GM23338 (cell line): ENCODE measurements around the gene LRSAM1. TPM values are rescaled to one million over a fixed set of nuclear protein-coding genes. Genes with fewer than 3 reads are reported as not detected.
A peak's percentile ranks its signal among the peaks of the same experiment; 100 is the strongest.

ENCODE experiments used
- ATAC-seq: fragments of 200-7000 bp; cut with Tn5 transposase; 3 replicates; pipeline ENCODE4 v1.9.1; 2020
- DNase-seq: peaks from one replicate; pipeline ENCODE4 v3.0.0-alpha.2; 2015; ENCODE audit warnings: low spot score
- H2AFZ ChIP-seq: fragments of 200-600 bp; sonication (generic); 2 replicates; pipeline ENCODE4 v1.8.0; 2016; ENCODE audit warnings: antibody characterized with exemption, mild to moderate bottlenecking, moderate library complexity
- H3F3A ChIP-seq: fragments of 200-600 bp; sonication (generic); replicated peaks from 2 replicates; pipeline ENCODE4 v1.8.0; 2017; ENCODE audit warnings: antibody characterized with exemption, mixed run types, low read depth
- H3K27ac ChIP-seq: fragments of 200-600 bp; sonication (generic); 2 replicates; pipeline ENCODE4 v1.6.1; 2016; ENCODE audit warnings: low read depth
- H3K27me3 ChIP-seq: fragments of 200-600 bp; sonication (generic); 2 replicates; pipeline ENCODE4 v1.8.0; 2016; ENCODE audit warnings: mild to moderate bottlenecking, mixed run types, moderate library complexity; ENCODE audit not compliant: insufficient read depth
- H3K36me3 ChIP-seq: fragments of 200-600 bp; sonication (generic); 2 replicates; pipeline ENCODE4 v1.8.0; 2016; ENCODE audit warnings: mild to moderate bottlenecking; ENCODE audit not compliant: insufficient read depth
- H3K4me1 ChIP-seq: fragments of 200-600 bp; sonication (generic); 2 replicates; pipeline ENCODE4 v1.8.0; 2016; ENCODE audit warnings: mild to moderate bottlenecking, moderate library complexity; ENCODE audit not compliant: insufficient read depth
- H3K4me2 ChIP-seq: fragments of 200-600 bp; sonication (generic); 2 replicates; pipeline ENCODE4 v1.7.1; 2017; ENCODE audit warnings: mixed run types
- H3K4me3 ChIP-seq: fragments of 200-600 bp; sonication (generic); 2 replicates; pipeline ENCODE4 v1.6.1; 2016; ENCODE audit warnings: mixed run types
- H3K79me2 ChIP-seq: fragments of 200-600 bp; sonication (generic); replicated peaks from 2 replicates; pipeline ENCODE4 v1.8.0; 2017; ENCODE audit warnings: mild to moderate bottlenecking; ENCODE audit not compliant: insufficient read depth
- H3K9me2 ChIP-seq: fragments of 200-600 bp; sonication (generic); 2 replicates; pipeline ENCODE4 v1.8.0; 2017; ENCODE audit not compliant: insufficient read depth
- H4K20me1 ChIP-seq: fragments of 200-600 bp; sonication (generic); replicated peaks from 2 replicates; pipeline ENCODE4 v1.8.0; 2017; ENCODE audit warnings: mild to moderate bottlenecking; ENCODE audit not compliant: insufficient read depth
- H3K27ac Mint-ChIP-seq: 2 replicates; pipeline ENCODE4 v1.8.0; 2020; ENCODE audit warnings: inconsistent platforms, mild to moderate bottlenecking, moderate library complexity, mixed read lengths
- H3K27me3 Mint-ChIP-seq: 3 replicates; pipeline ENCODE4 v1.8.0; 2022; ENCODE audit warnings: low read depth, mild to moderate bottlenecking, moderate library complexity, mixed read lengths, inconsistent platforms; ENCODE audit not compliant: insufficient read depth, poor library complexity
- H3K36me3 Mint-ChIP-seq: 3 replicates; pipeline ENCODE4 v1.8.0; 2021; ENCODE audit warnings: low read depth, mild to moderate bottlenecking, inconsistent platforms, moderate library complexity, mixed read lengths
- H3K4me1 Mint-ChIP-seq: 3 replicates; pipeline ENCODE4 v1.8.0; 2020; ENCODE audit warnings: mild to moderate bottlenecking, inconsistent platforms, mixed read lengths
- H3K4me3 Mint-ChIP-seq: 3 replicates; pipeline ENCODE4 v1.8.0; 2021; ENCODE audit warnings: moderate library complexity, mild to moderate bottlenecking, inconsistent platforms, mixed read lengths
- H3K9me3 Mint-ChIP-seq: 3 replicates; pipeline ENCODE4 v1.8.0; 2020; ENCODE audit warnings: moderate library complexity, mild to moderate bottlenecking, inconsistent platforms, mixed read lengths
- CREB1 ChIP-seq: fragments of 250-450 bp; sonication (Bioruptor Pico); IDR thresholded peaks from 2 replicates; pipeline ENCODE4 v1.5.0; 2020; ENCODE audit warnings: low read depth, mild to moderate bottlenecking, moderate library complexity
- EZH2 ChIP-seq: fragments of 200-600 bp; sonication (generic); IDR thresholded peaks from one replicate; pipeline ENCODE4 v1.8.0; 2017; ENCODE audit warnings: antibody characterized with exemption, mild to moderate bottlenecking, low read depth; ENCODE audit not compliant: unreplicated experiment
- EZH2phosphoT487 ChIP-seq: fragments of 200-600 bp; sonication (generic); IDR thresholded peaks from one replicate; pipeline ENCODE4 v1.8.1; 2018; ENCODE audit warnings: antibody characterized with exemption; ENCODE audit not compliant: unreplicated experiment
- JUNB ChIP-seq: IDR thresholded peaks from one replicate; pipeline ENCODE4 v1.6.1; 2016; ENCODE audit warnings: antibody characterized with exemption; ENCODE audit not compliant: unreplicated experiment
- NANOG ChIP-seq: IDR thresholded peaks from 2 replicates; pipeline ENCODE4 v1.6.1; 2016; ENCODE audit warnings: antibody characterized with exemption, borderline replicate concordance
- POLR2AphosphoS5 ChIP-seq: IDR thresholded peaks from 2 replicates; pipeline ENCODE4 v1.6.1; 2016; ENCODE audit warnings: antibody characterized with exemption, low read depth
- STAT1 ChIP-seq: IDR thresholded peaks from one replicate; pipeline ENCODE4 v1.6.1; 2016; ENCODE audit warnings: antibody characterized with exemption; ENCODE audit not compliant: unreplicated experiment
- ZNF114 ChIP-seq: fragments of 250-450 bp; sonication (Bioruptor Pico); IDR thresholded peaks from 2 replicates; pipeline ENCODE4 v1.5.0; 2020; ENCODE audit warnings: mild to moderate bottlenecking, moderate library complexity
- ZNF331 ChIP-seq: fragments of 250-450 bp; sonication (Bioruptor Pico); IDR thresholded peaks from 2 replicates; pipeline ENCODE4 v1.5.0; 2020; ENCODE audit warnings: low read depth, mild to moderate bottlenecking, moderate library complexity
- polyA plus RNA-seq: library from polyadenylated mRNA; unstranded; fragments of >200 nt; fragmentation: Nextera tagmentation; extraction: Ambion mirVana; gene quantifications from 2 replicates; pipeline ENCODE4 v1.2.1, GENCODE V29; 2016
- total RNA-seq: library from RNA; depleted of rRNA; stranded (reverse); fragments of >200 nt; shearing (Covaris generic); gene quantifications from 2 replicates; pipeline ENCODE4 v1.2.3, GENCODE V29; 2014
- TF ChIP-seq, protein P1 (sequence below): IDR thresholded peaks from one replicate; pipeline ENCODE4 v1.6.1; 2018; ENCODE audit warnings: antibody characterized with exemption; ENCODE audit not compliant: unreplicated experiment
- TF ChIP-seq, protein P2 (sequence below): IDR thresholded peaks from 2 replicates; pipeline ENCODE4 v1.6.1; 2016; ENCODE audit warnings: antibody characterized with exemption
- TF ChIP-seq, protein P3 (sequence below), 2 experiments: fragments of 200-600 bp in 1 of 2; sonication (generic) in 1 of 2; conservative IDR thresholded peaks; 2 replicates each; pipeline versions ENCODE4 v1.5.1 to v1.6.1; 2016 to 2017; ENCODE audit warnings: antibody characterized with exemption in 2 of 2, low read depth in 2 of 2, mild to moderate bottlenecking in 2 of 2, moderate library complexity in 1 of 2

The LRSAM1 gene
- total and polyA plus RNA-seq, 2 experiments from 2014 or later, result 12.8 to 21.9 TPM

DNA sequence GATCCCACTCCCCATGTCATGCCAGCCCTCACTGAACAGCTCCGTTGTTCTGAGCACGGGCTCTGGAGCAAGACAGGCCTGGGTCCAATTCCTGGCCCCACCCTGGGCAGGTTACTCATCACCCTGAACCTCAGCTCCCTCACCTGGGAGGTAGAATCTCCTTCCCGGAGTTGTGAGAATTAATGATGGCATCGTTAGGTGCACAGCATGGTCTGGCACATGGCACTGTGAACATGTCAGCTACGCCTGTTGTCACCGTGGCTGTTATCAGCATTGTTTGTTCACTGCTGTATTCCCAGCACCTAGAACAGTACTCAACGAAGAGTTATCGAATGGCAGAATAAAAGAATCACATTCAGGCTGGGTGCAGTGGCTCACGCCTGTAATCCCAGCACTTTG is 43.0 kb downstream of the LRSAM1 start:
- no peak overlapping the region for H3K27ac ChIP-seq
- Mint-ChIP-seq H3K27me3 (peaks cover 11% of the 10 kb centered on the region), H3K4me3 (no peak overlapping the region), H3K9me3 (no peaks in the 10 kb centered on the region), H3K4me1 (peaks cover 5% of the 10 kb centered on the region), H3K36me3 (peaks cover 17% of the 10 kb centered on the region; the same call in 2 of the 3 replicates), H3K27ac (no peak overlapping the region)
- H4K20me1 ChIP-seq, result no peaks in the 10 kb centered on the region; the same call in 1 of the 2 replicates
- H3K4me1 ChIP-seq, result no peaks in the 10 kb centered on the region
- no peaks in the 10 kb centered on the region for H3K9me2 ChIP-seq
- ATAC-seq, result no peak
- no peaks in the 10 kb centered on the region for H3F3A ChIP-seq
- H3K27me3 ChIP-seq, result no peaks in the 10 kb centered on the region
- no peaks in the 10 kb centered on the region; the same call in 1 of the 2 replicates for H3K36me3 ChIP-seq
- TF ChIP-seq JUNB, result no peak
- no peak for TF ChIP-seq EZH2
- TF ChIP-seq, protein P1, sequence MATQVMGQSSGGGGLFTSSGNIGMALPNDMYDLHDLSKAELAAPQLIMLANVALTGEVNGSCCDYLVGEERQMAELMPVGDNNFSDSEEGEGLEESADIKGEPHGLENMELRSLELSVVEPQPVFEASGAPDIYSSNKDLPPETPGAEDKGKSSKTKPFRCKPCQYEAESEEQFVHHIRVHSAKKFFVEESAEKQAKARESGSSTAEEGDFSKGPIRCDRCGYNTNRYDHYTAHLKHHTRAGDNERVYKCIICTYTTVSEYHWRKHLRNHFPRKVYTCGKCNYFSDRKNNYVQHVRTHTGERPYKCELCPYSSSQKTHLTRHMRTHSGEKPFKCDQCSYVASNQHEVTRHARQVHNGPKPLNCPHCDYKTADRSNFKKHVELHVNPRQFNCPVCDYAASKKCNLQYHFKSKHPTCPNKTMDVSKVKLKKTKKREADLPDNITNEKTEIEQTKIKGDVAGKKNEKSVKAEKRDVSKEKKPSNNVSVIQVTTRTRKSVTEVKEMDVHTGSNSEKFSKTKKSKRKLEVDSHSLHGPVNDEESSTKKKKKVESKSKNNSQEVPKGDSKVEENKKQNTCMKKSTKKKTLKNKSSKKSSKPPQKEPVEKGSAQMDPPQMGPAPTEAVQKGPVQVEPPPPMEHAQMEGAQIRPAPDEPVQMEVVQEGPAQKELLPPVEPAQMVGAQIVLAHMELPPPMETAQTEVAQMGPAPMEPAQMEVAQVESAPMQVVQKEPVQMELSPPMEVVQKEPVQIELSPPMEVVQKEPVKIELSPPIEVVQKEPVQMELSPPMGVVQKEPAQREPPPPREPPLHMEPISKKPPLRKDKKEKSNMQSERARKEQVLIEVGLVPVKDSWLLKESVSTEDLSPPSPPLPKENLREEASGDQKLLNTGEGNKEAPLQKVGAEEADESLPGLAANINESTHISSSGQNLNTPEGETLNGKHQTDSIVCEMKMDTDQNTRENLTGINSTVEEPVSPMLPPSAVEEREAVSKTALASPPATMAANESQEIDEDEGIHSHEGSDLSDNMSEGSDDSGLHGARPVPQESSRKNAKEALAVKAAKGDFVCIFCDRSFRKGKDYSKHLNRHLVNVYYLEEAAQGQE, result no peak
- no peak for TF ChIP-seq POLR2AphosphoS5
- no peak for TF ChIP-seq NANOG
- no peak for TF ChIP-seq CREB1 (CRISPR knock-in tag)
- no peak for TF ChIP-seq ZNF114 (CRISPR knock-in tag)
- TF ChIP-seq STAT1, result no peak
- no peak for TF ChIP-seq EZH2phosphoT487
- TF ChIP-seq ZNF331, result no peak
- TF ChIP-seq, protein P2, sequence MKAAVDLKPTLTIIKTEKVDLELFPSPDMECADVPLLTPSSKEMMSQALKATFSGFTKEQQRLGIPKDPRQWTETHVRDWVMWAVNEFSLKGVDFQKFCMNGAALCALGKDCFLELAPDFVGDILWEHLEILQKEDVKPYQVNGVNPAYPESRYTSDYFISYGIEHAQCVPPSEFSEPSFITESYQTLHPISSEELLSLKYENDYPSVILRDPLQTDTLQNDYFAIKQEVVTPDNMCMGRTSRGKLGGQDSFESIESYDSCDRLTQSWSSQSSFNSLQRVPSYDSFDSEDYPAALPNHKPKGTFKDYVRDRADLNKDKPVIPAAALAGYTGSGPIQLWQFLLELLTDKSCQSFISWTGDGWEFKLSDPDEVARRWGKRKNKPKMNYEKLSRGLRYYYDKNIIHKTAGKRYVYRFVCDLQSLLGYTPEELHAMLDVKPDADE, result no peak
- no peak overlapping the region for H3K4me2 ChIP-seq
- H3K79me2 ChIP-seq, result no peaks in the 10 kb centered on the region
- no peak overlapping the region for H3K4me3 ChIP-seq
- H2AFZ ChIP-seq, result no peak overlapping the region
- no peak for DNase-seq

DNA sequence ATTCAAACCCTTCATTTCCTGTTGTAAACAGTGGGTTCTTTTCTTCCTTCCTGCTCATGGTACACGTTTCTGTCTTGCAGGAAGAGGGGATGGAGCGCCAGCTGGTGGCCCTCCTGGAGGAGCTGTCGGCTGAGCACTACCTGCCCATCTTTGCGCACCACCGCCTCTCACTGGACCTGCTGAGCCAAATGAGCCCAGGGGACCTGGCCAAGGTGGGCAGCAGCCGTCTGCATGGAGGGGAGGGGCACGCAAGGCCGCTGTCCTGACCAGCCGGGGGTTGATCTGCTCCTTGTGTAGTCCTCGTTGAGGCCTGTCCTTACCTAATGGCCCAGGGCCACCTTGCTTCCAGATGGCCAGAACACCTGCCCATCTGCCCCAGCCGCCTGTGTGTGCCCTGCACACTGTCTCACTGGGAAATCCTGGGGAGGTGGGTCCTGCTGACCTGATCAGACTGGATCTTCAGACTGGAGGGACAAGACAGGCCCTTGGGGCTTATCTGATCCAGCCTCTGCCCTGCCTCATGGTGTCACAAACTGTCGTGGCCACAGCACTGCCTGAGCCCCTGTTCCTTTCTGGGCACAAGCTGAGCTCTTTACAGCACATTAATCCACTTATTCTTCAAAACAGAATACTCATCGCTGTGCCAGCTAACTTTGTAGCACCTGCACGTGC is 44.7 kb downstream of the LRSAM1 start:
- H3F3A ChIP-seq, result no peaks in the 10 kb centered on the region
- no peaks in the 10 kb centered on the region for H4K20me1 ChIP-seq
- H3K79me2 ChIP-seq, result no peaks in the 10 kb centered on the region
- peaks cover 10% of the 10 kb centered on the region for H3K27me3 Mint-ChIP-seq
- no peak overlapping the region for H3K4me3 ChIP-seq
- H3K4me1 Mint-ChIP-seq, result peaks cover 4% of the 10 kb centered on the region
- H2AFZ ChIP-seq, result no peak overlapping the region
- DNase-seq (no peak), ATAC-seq (no peak)
- no peaks in the 10 kb centered on the region for H3K9me3 Mint-ChIP-seq
- H3K27ac ChIP-seq, result no peak overlapping the region
- H3K27me3 ChIP-seq, result no peaks in the 10 kb centered on the region
- TF ChIP-seq, protein P3, sequence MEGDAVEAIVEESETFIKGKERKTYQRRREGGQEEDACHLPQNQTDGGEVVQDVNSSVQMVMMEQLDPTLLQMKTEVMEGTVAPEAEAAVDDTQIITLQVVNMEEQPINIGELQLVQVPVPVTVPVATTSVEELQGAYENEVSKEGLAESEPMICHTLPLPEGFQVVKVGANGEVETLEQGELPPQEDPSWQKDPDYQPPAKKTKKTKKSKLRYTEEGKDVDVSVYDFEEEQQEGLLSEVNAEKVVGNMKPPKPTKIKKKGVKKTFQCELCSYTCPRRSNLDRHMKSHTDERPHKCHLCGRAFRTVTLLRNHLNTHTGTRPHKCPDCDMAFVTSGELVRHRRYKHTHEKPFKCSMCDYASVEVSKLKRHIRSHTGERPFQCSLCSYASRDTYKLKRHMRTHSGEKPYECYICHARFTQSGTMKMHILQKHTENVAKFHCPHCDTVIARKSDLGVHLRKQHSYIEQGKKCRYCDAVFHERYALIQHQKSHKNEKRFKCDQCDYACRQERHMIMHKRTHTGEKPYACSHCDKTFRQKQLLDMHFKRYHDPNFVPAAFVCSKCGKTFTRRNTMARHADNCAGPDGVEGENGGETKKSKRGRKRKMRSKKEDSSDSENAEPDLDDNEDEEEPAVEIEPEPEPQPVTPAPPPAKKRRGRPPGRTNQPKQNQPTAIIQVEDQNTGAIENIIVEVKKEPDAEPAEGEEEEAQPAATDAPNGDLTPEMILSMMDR (conservative IDR thresholded peaks at IDR 0.05; ENCODE audit: low read depth in 2 of 2), result peak in 1 of 2 experiments; percentile 42; a peak in 2 of 4 replicates
- TF ChIP-seq, protein P1, result no peak
- no peaks in the 10 kb centered on the region; the same call in 1 of the 2 replicates for H3K36me3 ChIP-seq
- H3K36me3 Mint-ChIP-seq, result peaks cover 10% of the 10 kb centered on the region; the same call in 2 of the 3 replicates
- no peak overlapping the region for H3K4me3 Mint-ChIP-seq
- no peak overlapping the region for H3K27ac Mint-ChIP-seq
- H3K9me2 ChIP-seq, result no peaks in the 10 kb centered on the region
- H3K4me2 ChIP-seq, result no peak overlapping the region
- no peaks in the 10 kb centered on the region for H3K4me1 ChIP-seq
